ENCODE measurements around the gene PLCG2. TPM values are rescaled to one million over a fixed set of nuclear protein-coding genes. Genes with fewer than 3 reads are reported as not detected.

The PLCG2 gene
- polyA plus RNA-seq, 2 of the 4 experiments (the other 2 are of a cell fraction): 2.8 to 6.0 TPM

GRCh38 chr16:82002831-82003230 is 223.7 kb downstream of the PLCG2 start:
- no peak for TF ChIP-seq FOXS1 (CRISPR knock-in tag; IDR thresholded peaks at IDR 0.05)
- ChIA-PET POLR2A (no interaction called here), CTCF (no interaction called here)
- no peak overlapping the region for H3K4me3 ChIP-seq
- H3K4me1 ChIP-seq: peaks cover 4% of the 10 kb centered on the region
- FAIRE-seq (no peak), ATAC-seq (no peak), DNase-seq (ENCODE audit: low read depth in 1 of 2, low spot score in 1 of 2) (no peak)
- no peak overlapping the region for H3K4me2 ChIP-seq
- 41% methylated on average over 3 of the region's 3 CpGs for whole genome bisulfite sequencing (ENCODE audit: missing lambda C conversion rate)
- no peak overlapping the region for H3K27ac ChIP-seq
- no peaks in the 10 kb centered on the region for H3K9me3 ChIP-seq

- H3K4me2 ChIP-seq: no peak overlapping the region
- CTCF ChIA-PET: no interaction called here
- POLR2A ChIA-PET: no interaction called here
- H3K4me3 ChIP-seq: no peak overlapping the region
- TF ChIP-seq HOXB13 (CRISPR knock-in tag; IDR thresholded peaks at IDR 0.05; ENCODE audit: low read depth) (no peak), ESRRA (IDR thresholded peaks at IDR 0.05; ENCODE audit: borderline replicate concordance, low read length) (no peak), EHMT2 (IDR thresholded peaks at IDR 0.05; ENCODE audit: low read depth) (no peak), MYC (IDR thresholded peaks at IDR 0.05; ENCODE audit: borderline replicate concordance, low read length) (no peak), REST (IDR thresholded peaks at IDR 0.05) (no peak), CHD4 (IDR thresholded peaks at IDR 0.05; ENCODE audit: borderline replicate concordance) (no peak), POLR2AphosphoS2 (conservative IDR thresholded peaks at IDR 0.05; ENCODE audit: low read length) (no peak), NFE2L2 (conservative IDR thresholded peaks at IDR 0.05; ENCODE audit: low read length) (no peak), BCL3 (IDR thresholded peaks at IDR 0.05) (no peak), HMGXB4 (CRISPR knock-in tag; IDR thresholded peaks at IDR 0.05; ENCODE audit: borderline replicate concordance) (no peak), RCOR1 (IDR thresholded peaks at IDR 0.05; ENCODE audit: low read depth, low read length) (no peak), RNF2 (IDR thresholded peaks at IDR 0.05; ENCODE audit: borderline replicate concordance, low read depth) (no peak), SREBF2 (IDR thresholded peaks at IDR 0.05) (no peak), FOXS1 (CRISPR knock-in tag; IDR thresholded peaks at IDR 0.05) (no peak), EHF (CRISPR knock-in tag; IDR thresholded peaks at IDR 0.05) (no peak)
- DNase-seq (ENCODE audit: low read depth in 1 of 2, low spot score in 1 of 2) (no peak), ATAC-seq (no peak), FAIRE-seq (no peak)
- peaks cover 13% of the 10 kb centered on the region for H3K9me3 ChIP-seq
- H3K4me1 ChIP-seq: no peaks in the 10 kb centered on the region
- 49% methylated on average over 4 of the region's 5 CpGs for WGBS (ENCODE audit: missing lambda C conversion rate)
- H3K27ac ChIP-seq: no peak overlapping the region
Observed at GRCh38 chr16:82004601-82005000, 225.5 kb downstream of the PLCG2 start.

GRCh38 chr16:82005027-82005830 is 226.1 kb downstream of the PLCG2 start:
- FAIRE-seq: no peak
- no peak for DNase-seq (ENCODE audit: low read depth in 1 of 2, low spot score in 1 of 2)
- no peak for TF ChIP-seq KDM5A (IDR thresholded peaks at IDR 0.05)
- no peak for TF ChIP-seq MAX (IDR thresholded peaks at IDR 0.05)
- no peak for TF ChIP-seq TP53 (CRISPR knock-in tag; IDR thresholded peaks at IDR 0.05)
- TF ChIP-seq MYC (IDR thresholded peaks at IDR 0.05; ENCODE audit: borderline replicate concordance, low read length): no peak
- TF ChIP-seq ZC3H11A (IDR thresholded peaks at IDR 0.05): no peak
- TF ChIP-seq HES2 (IDR thresholded peaks at IDR 0.05): no peak
- no peak for TF ChIP-seq CHD4 (IDR thresholded peaks at IDR 0.05; ENCODE audit: borderline replicate concordance)
- TF ChIP-seq CBX2 (IDR thresholded peaks at IDR 0.05; ENCODE audit: borderline replicate concordance, low read depth): no peak
- no peak for TF ChIP-seq KDM1A (IDR thresholded peaks at IDR 0.05; ENCODE audit: low read depth)
- TF ChIP-seq RFX5 (IDR thresholded peaks at IDR 0.05): no peak
- TF ChIP-seq ZNF302 (CRISPR knock-in tag; IDR thresholded peaks at IDR 0.05): no peak
- no peak for TF ChIP-seq MAZ (IDR thresholded peaks at IDR 0.05; ENCODE audit: borderline replicate concordance, low read depth, low read length)

More at GRCh38 chr16:82005027-82005830, 226.1 kb downstream of the PLCG2 start:
- 45% methylated on average over 6 of the region's 6 CpGs for WGBS (ENCODE audit: missing lambda C conversion rate)
- H3K4me3 ChIP-seq: no peak overlapping the region
- ChIA-PET POLR2A (no interaction called here), CTCF (no interaction called here)
- no peaks in the 10 kb centered on the region for H3K4me1 ChIP-seq
- no peak overlapping the region for H3K4me2 ChIP-seq
- H3K27ac ChIP-seq: no peak overlapping the region
- ATAC-seq: no peak
- H3K9me3 ChIP-seq: peaks cover 18% of the 10 kb centered on the region
